Esophagus squamous epithelium (tissue), 5 donors: ENCODE measurements around the gene CARD11. TPM values are rescaled to one million over a fixed set of nuclear protein-coding genes. Genes with fewer than 3 reads are reported as not detected.

Experiments
- DNase-seq: peaks from one replicate; lab custom pipeline; 2025; lab: John Stamatoyannopoulos, UW
- H3K27ac ChIP-seq, 4 donors: fragments of 200-600 bp; sonication (generic); one replicate each; pipeline ENCODE4 v1.5.1; 2016 to 2019; ENCODE audit warnings: mild to moderate bottlenecking in 1 of 4
- H3K27me3 ChIP-seq, 4 donors: fragments of 200-600 bp; sonication (generic); 1 replicate in 3 of 4; 2 replicates in 1 of 4; pipeline versions ENCODE4 v1.5.1 to v1.6.0; 2017 to 2021; ENCODE audit warnings: antibody characterized with exemption in 1 of 4
- H3K36me3 ChIP-seq, 3 donors: fragments of 200-600 bp; sonication (generic); one replicate each; pipeline ENCODE4 v1.5.1; 2016 to 2019
- H3K4me1 ChIP-seq, 3 donors: fragments of 200-600 bp; sonication (generic); one replicate each; pipeline ENCODE4 v1.5.1; 2017 to 2019
- H3K4me3 ChIP-seq, 4 donors: fragments of 200-600 bp; sonication (generic); 1 replicate in 3 of 4; 2 replicates in 1 of 4; pipeline ENCODE4 v1.5.1; 2016 to 2019; ENCODE audit warnings: mild to moderate bottlenecking in 2 of 4, moderate library complexity in 1 of 4
- H3K9me3 ChIP-seq, 3 donors: fragments of 200-600 bp; sonication (generic); one replicate each; pipeline ENCODE4 v1.5.1; 2016 to 2019
- CTCF ChIP-seq, 6 experiments: fragments of 450-650 bp in 4 of 6; fragments of 200-600 bp in 2 of 6; sonication (generic) in 2 of 6; IDR thresholded peaks; one replicate each; pipeline ENCODE4 v1.5.1; 2016 to 2019; ENCODE audit warnings: antibody characterized with exemption in 6 of 6, mild to moderate bottlenecking in 4 of 6, moderate library complexity in 4 of 6
- POLR2A ChIP-seq, 4 donors: fragments of 450-650 bp; IDR thresholded peaks; one replicate each; pipeline ENCODE4 v1.6.1; 2017; ENCODE audit warnings: antibody characterized with exemption in 4 of 4, mild to moderate bottlenecking in 4 of 4, moderate library complexity in 3 of 4
- WGBS, 2 donors: methylation state at CpG; one replicate each; pipeline ENCODE4 v1.1.5; 2018; 5-methylcytosine and 5-hydroxymethylcytosine counted together
- intact Hi-C: fragments of 100-400 bp; cut with DNase I; formaldehyde crosslinking; loops from one replicate; pipeline ENCODE4 v1.15.0; 2022
- total RNA-seq, 4 donors: library from RNA; depleted of rRNA; stranded (reverse); fragments of >200 nt; gene quantifications; one replicate each; pipeline ENCODE4 v1.1.0, GENCODE V29; 2016
- donor health status: DM: yes; HTN: yes; CAD: no.

The CARD11 gene
- total RNA-seq, 4 donors from 2014 or later, result 0.92 to 2.6 (median 1.6) TPM

GRCh38 chr7:2947058-2947780 lies 96.4 kb downstream of the CARD11 start:
- peaks cover 0 to 6% (median 0%) of the 10 kb centered on the region in 3 donors for H3K4me1 ChIP-seq
- no peak for TF ChIP-seq CTCF (IDR thresholded peaks at IDR 0.05)
- TF ChIP-seq POLR2A (IDR thresholded peaks at IDR 0.05), result no peak
- H3K27ac ChIP-seq, result no peak overlapping the region
- H3K4me3 ChIP-seq, result no peak overlapping the region
- H3K36me3 ChIP-seq, result no peaks in the 10 kb centered on the region
- no peaks in the 10 kb centered on the region for H3K9me3 ChIP-seq
- WGBS, 2 donors, result 86 to 96% methylated on average over 10 of the region's 12 CpGs
- no peaks in the 10 kb centered on the region for H3K27me3 ChIP-seq
- DNase-seq, result no peak
- intact Hi-C loops, result no loop called here

GRCh38 chr7:2945171-2945570 lies 98.5 kb downstream of the CARD11 start:
- Histone ChIP-seq H3K4me1 (no peaks in the 10 kb centered on the region), H3K27ac (no peak overlapping the region), H3K36me3 (no peaks in the 10 kb centered on the region), H3K4me3 (no peak overlapping the region), H3K27me3 (peaks cover 0 to 18% (median 0%) of the 10 kb centered on the region in 4 donors), H3K9me3 (no peaks in the 10 kb centered on the region)
- TF ChIP-seq POLR2A (IDR thresholded peaks at IDR 0.05) (no peak), CTCF (IDR thresholded peaks at IDR 0.05) (no peak)
- DNase-seq, result no peak
- intact Hi-C loops, result no loop called here
- WGBS, 2 donors, result 87 to 93% methylated on average over 4 of the region's 4 CpGs

GRCh38 chr7:2944739-2945138 lies 98.9 kb downstream of the CARD11 start:
- TF ChIP-seq CTCF (IDR thresholded peaks at IDR 0.05) (no peak), POLR2A (IDR thresholded peaks at IDR 0.05) (no peak)
- 72 to 74% methylated on average over 5 of the region's 5 CpGs for WGBS, 2 donors
- intact Hi-C loops, result no loop called here
- DNase-seq, result no peak
- H3K4me3 ChIP-seq, result no peak overlapping the region
- no peaks in the 10 kb centered on the region for H3K4me1 ChIP-seq
- no peaks in the 10 kb centered on the region for H3K9me3 ChIP-seq
- no peaks in the 10 kb centered on the region for H3K36me3 ChIP-seq
- peaks cover 0 to 22% (median 0%) of the 10 kb centered on the region in 4 donors for H3K27me3 ChIP-seq
- H3K27ac ChIP-seq, result no peak overlapping the region

- H3K4me3 ChIP-seq, result no peak overlapping the region
- H3K27ac ChIP-seq, result no peak overlapping the region
- intact Hi-C loops, result no loop called here
- no peaks in the 10 kb centered on the region for H3K4me1 ChIP-seq
- WGBS, 2 donors, result 91 to 95% methylated on average over 31 to 33 of the region's 35 CpGs
- H3K27me3 ChIP-seq, result peaks cover 0 to 29% (median 0%) of the 10 kb centered on the region in 4 donors
- no peaks in the 10 kb centered on the region for H3K9me3 ChIP-seq
- H3K36me3 ChIP-seq, result no peaks in the 10 kb centered on the region
- no peak for DNase-seq
- TF ChIP-seq CTCF (IDR thresholded peaks at IDR 0.05) (no peak), POLR2A (IDR thresholded peaks at IDR 0.05) (no peak)
Observed at GRCh38 chr7:2943851-2944601, 99.6 kb downstream of the CARD11 start.
